Hematopoietic multipotent progenitor cell treated with erythropoietin and hydrocortisone succinate and interleukin-3 and kit ligand, for 4 days (in vitro differentiated cells): ENCODE results near the gene ZNF543.
A peak's percentile ranks its signal among the peaks of the same experiment; 100 is the strongest.
"Not testable (repeated sequence)": the region's sequence is repeated elsewhere in the genome, so short reads cannot be mapped to it uniquely, and the experiment has no call there.

Experiments used
- DNase-seq: peaks from one replicate; pipeline ENCODE4 v3.0.0-alpha.2; 2015

Gene ZNF543

DNA sequence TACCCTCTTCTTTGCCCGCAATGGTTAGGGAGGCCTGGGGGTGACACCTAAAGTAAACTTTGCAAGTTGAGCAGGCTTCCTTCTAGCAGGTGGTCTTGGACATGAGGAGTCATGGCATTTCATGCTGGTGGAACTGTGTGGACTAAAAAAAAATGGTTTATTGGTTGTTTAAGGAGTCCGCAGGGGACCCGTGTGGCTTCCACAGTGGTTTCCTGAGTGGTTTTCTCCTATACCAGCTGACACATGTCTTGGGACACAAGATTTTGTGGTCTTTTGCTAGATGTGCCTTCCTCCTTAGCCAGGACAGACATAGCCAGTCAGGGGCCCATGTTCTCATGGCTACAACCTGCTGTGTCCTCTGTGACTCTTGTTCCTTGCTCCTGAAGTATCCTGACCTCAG is 1.5 kb downstream of the ZNF543 start:
- DNase-seq: peak; percentile 55

DNA sequence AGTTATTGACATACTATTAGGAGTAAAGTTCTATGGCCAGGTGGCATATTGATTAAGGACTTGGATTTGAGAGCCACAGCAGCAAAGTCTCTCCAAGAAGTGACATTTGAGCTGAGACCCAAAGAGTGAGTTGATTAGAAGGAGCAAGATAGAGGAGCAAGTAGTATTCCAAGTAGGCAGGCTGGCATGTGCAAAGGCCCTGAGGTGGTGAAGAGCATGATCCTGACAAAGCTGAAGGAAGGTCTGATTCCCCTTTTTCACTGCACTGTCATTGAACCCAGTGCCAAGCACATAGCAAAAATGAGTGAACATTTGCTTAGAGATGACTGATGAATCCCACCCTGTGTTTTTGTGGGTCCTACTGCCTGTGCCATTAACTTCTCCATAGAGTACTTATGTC is 4.7 kb downstream of the ZNF543 start:
- DNase-seq: no peak

DNA sequence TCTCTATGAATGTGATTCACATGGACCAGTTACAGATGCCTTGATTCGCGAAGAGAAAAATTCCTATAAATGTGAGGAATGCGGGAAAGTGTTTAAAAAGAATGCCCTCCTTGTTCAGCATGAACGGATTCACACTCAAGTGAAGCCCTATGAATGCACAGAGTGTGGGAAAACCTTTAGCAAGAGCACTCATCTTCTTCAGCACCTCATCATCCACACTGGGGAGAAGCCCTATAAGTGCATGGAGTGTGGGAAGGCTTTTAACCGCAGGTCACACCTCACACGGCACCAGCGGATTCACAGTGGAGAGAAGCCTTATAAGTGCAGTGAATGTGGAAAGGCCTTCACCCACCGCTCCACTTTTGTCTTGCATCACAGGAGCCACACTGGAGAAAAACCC is 7.7 kb downstream of the ZNF543 start:
- no peak for DNase-seq

DNA sequence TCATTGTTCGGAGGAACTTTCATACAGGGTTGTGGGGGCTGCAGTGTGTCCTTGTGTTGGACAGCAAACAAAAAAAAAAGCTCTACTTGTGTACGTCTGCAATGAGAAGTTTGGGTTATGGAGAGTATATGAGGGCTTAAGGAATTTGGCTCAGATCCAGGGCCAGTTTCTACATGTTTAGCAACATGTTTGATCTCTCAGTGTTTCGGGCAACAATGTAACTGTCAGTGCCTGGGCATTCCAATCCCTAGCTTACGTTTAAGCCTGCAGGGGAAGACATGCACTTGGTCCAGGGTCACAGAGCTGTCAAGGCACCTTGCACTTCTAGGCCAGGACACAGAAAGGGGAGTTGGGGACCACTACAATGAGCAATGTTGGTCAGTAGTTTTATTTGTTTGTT is 13.9 kb downstream of the ZNF543 start:
- DNase-seq: peak; percentile 13

DNA sequence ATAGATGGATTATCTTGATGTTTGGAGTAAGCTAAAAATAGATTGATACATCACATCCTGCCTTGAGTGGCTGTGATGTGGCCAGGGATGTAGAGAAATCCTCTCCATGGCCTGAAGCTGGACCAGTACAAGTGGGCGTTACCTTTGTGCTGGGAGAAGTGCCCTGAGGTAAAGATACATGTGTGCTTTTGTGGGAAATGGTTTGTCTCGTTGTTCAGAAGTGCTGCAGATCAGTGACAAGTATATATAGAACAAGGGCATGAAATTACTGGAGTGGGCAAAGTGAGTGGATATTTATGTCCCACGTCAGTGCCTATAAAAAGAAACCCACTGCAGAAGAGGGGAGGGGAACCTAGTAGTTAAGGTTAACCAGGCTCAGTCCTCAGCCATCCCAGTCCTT is 18.6 kb downstream of the ZNF543 start:
- no peak for DNase-seq

DNA sequence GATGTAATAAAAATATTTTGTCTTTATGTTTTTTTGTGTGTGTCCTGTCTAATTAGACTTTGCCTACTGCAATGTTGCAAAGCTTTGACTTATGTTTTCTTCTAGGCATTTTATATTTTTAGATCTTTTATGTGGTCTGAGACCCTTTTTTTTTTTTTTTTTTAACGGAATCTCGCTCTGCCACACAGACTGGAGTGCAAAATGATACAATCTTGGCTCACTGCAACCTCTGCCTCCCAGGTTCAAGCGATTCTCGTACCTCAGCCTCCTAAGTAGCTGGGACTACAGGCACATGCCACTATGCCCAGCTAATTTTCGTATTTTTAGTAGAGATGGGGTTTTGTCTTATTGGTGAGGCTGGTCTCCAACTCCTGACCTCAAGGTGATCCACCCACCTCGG is 22.3 kb downstream of the ZNF543 start:
- DNase-seq: no peak

DNA sequence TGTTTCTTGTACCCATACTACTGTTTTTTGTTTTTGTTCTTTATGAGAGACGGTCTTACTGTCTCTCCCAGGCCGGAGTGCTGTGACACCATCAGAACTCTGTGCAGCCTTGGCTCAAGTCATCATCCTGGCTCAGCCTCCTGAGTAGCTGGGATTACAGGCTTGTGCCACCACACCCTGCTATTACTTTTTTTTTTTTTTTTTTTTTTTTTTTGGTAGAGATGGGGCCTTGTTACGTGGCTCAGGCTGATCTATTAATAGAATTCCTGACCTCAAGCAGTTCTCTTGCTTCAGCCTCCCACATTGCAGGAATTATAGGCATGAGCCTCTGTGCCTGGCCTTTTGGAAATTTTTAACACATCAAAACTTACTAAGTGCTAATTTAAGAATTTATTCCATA is 27.9 kb downstream of the ZNF543 start:
- DNase-seq: no peak

DNA sequence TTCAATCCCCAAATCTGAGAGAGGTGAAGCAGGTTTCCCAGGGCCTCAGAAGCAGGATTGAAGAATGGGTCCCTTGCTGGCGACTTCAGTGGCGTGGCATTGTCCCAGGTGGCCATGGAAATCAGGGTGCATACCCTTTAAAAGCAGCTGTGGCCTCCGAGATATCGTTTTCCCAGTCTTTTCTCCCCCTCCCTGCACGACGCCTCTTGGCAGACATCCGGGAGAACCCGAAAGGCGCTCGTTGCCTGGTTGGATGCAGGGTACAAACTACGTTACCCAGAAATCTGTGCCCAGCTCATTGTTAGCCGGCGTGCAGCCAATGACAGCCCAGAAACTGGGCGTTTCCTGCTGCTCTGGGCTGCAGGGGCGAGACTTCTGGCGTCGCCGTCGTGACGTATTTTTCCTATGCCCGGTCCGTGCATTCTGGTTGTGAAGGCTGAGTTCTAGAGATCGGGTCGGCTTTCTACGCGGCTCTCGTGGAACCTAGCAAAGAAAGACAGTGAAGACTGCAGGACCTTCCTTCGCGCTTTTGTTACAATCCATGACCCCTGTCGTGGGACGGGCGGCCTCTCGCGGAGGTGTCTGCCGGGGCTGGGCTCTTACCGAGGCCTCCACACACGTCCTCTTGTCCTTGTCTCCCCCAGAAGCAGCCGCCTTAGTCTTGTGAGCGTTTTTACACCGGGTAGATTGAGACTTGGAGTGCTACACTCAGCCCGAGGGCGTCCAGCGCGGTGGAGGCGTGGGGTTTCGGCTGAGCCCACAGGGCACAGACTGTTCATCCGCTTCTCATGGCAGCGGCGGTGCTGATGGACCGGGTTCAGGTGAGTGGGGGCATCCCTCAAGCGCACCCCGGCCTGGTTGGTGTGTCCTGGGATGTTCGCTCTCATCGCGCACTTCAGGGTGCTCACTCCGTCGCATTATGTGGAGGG is 30.9 kb downstream of the ZNF543 start, which contains the start of gene ZNF304:
Gene ZNF304 (plus strand): TSS at position 395 of the 929 bp plus-strand sequence. CDS start 394 bp downstream, at position 789.
- DNase-seq: peak; percentile 97

DNA sequence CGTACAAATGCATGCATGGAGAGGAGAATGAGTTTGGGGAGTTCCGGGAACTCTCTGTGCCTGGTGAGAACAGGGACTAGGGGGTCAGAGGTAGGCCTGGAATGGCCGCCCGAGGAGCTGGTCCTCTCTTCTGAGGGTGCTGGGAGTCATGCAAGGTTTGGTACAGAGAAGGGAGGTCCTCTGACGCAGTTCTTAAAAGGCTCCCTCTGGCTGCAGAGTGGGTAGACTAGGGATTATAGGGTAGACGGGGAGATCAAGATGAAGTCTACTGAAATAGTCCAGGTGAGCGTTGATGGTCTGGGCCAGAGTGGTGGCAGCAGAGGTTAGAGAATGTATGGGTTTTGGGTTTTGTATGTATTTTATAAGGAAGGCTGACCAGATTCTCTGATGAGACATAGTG is 31.6 kb downstream of the ZNF543 start:
- peak; percentile 39 for DNase-seq

DNA sequence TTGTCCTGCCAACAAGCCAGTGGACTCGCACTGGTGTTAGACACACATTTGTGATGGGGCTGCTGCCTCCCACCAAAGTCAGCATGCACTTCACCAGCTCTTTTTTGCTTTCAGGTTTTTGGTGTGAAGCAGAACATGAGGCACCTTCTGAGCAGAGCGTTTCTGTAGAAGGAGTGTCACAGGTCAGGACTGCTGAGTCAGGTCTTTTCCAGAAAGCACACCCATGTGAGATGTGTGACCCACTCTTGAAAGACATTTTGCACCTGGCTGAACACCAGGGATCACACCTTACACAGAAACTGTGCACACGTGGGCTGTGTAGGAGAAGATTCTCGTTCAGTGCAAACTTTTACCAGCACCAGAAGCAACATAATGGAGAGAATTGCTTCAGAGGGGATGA is 35.6 kb downstream of the ZNF543 start:
- DNase-seq: no peak

DNA sequence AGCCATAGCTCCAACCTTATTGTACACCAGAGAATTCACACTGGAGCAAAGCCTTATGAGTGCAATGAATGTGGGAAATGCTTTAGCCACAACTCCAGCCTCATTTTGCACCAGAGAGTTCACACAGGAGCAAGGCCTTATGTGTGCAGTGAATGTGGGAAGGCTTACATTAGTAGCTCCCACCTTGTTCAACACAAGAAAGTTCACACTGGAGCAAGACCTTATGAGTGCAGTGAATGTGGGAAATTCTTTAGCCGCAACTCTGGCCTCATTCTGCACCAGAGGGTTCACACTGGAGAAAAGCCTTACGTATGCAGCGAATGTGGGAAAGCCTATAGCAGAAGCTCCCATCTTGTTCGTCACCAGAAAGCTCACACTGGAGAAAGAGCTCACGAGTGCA is 37.1 kb downstream of the ZNF543 start:
- DNase-seq: no peak

DNA sequence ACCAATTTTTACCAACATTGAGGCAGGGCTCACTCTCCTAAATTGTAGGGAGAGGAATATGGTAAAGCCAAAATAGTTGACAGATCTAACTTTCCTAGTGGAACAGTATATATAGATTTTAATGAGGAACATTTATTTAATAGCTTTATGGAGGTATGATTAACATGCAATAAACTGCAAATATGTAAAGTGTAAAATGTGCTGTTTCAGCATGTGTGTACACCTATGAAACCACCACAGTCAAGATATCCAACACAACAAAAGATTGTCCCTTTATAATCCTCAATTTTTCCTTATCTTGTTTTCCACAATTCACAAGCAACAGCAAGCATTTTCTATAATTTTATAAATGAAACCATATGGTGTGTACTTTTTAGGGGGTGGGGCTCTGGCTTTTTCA is 39.0 kb downstream of the ZNF543 start:
- no peak for DNase-seq

DNA sequence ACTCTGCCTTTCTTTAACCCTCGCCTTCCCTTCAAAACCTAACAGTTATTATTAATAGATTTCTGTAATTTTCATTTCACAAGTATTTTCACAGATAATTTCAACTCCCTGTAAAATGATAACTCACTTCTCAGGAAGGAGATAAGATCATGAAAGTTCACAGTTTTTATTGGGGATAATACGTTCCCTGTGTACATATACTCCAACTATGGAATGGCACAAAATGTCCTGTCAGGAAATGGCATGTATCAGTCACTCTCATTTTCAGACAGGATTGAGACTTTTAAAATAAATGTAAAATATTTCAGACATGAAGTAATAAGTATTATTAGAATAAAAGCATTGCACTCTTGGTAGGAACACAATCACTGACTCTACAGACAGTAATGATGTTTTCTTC is 42.1 kb downstream of the ZNF543 start:
- no peak for DNase-seq

DNA sequence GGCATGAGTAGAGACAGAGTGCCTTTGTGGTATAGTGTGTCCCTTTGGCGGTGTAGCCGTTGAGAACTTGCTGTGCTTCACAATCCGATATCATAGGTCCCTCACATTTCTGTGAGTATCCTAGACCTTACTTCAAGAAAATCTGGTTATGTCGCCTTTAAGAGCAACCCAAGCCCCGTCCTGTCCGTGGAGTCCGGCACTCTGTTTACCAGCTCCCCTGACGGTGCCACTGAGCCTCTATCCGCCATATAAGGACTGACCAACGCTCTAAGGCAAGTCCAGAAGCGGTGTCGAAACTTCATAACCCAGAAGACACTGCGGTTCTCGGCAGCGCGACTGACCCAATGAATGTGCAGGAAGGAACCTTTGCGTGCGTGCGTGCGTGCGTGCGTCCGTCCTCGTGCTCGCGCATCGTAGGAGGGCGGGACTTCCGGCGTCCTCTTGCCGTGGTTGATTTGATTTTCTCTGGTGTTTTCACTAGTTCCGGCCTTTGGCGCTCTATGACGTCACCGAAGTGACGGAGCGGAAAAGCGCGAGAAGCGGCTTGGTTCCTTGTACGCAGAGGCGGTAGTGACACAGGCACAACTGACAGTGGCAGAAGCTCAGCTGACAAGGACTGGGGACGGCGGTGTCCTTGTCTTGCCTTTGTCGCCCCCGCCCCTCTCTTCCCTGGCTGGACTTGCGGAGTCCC is 42.9 kb downstream of the ZNF543 start, which contains the start of the genes TRAPPC2B and ZNF547:
Gene TRAPPC2B (plus strand): TSS at position 555 of the 691 bp plus-strand sequence. CDS start 1,283 bp downstream, outside the sequence.
Gene ZNF547 (plus strand): TSS at position 555 of the 691 bp plus-strand sequence. CDS start 5,005 bp downstream, outside the sequence.
- peak; percentile 100 for DNase-seq

DNA sequence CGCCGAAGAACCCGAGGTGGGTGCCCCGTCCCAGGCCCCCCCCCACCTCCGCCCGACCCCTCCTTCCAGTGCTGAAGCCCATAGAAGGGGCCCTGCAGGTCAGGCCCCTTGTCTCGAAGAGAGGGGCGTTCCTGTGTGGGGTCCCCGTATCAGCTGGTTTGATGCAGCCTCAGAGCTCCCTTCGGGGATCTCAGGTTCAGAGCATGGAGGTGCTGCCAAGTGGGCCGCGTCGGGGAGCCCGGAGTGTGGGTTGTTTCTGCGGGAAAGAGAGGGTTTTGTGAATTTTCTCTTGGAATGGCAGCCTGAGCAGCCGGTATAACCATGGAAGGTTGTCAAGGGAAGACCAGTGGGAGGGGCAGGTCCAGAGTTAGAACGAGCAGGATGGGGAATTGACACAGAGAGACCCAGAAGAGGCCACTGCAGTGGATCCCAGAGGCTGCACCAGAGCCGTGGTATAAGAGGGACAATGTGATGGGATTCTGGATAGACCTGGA is 43.5 kb downstream of the ZNF543 start:
- DNase-seq: no peak

DNA sequence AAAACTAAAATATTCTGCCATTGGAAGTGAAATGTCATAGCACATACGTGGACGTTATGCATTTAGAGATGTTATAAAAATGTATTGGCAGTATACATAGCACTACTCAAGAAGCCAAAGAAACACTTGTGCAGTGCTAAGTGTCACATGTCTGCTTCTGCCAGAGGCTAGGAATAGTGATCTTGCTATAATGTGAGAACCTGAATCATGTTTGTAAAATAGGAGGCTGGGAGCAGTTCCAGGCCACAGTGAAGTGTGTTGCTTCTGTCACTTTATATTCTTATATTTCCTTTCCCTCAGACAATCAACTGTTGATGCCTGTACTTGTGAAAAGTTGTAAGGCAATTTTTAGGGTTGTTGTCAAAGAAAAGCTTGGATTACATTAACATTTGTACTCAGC is 46.5 kb downstream of the ZNF543 start:
- no peak for DNase-seq

DNA sequence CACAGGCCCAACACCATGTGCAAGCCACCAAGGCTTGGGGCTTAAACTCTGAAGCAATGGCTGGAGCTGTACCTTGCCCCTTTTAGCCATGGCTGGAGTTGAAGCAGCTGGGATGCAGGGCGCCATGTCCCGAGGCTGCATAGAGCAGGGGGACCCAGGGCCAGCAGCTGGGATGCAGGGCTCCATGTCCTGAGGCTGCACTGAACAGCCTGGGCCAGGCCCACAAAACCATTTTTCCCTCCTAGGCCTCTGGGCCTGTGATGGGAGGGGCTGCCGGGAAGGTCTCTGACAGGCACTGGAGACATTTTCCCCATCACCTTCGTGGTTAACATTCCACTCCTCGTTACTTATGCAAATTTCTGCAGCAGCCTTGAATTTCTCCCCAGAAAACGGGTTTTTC is 53.9 kb downstream of the ZNF543 start:
- DNase-seq: no peak

DNA sequence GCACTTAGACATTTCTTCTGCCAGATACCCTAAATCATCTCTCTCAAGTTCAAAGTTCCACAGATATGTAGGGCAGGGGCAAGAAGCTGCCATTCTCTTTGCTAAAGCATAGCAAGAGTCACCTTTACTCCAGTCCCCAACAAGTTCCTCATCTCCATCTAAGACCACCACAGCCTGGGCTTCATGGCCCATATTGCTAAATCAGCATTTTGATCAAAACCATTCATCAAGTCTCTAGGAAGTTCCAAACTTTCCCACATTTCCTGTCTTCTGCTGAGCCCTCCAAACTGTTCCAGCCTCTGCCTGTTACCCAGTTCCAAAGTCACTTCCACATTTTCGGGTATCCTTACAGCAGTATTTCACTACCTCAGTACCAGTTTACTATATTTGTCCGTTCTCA is 54.4 kb downstream of the ZNF543 start:
- DNase-seq: not testable (repeated sequence)

DNA sequence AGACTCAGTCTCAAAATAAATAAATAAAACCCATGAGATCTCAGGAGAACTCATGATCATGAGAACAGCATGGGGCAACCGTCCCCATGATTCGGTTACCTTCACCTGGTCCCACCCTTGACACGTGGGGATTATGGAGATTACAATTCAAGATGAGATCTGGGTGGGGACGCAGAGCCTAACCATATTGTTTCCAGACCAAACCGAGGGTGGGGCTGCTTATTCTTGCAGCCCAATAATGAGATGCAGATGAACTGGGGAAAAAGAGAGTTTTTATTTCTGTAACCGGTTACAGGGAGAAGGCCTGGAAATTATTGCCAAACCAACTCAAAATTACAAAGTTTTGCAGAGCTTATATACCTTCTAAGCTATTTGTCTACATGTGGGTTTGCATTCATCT is 55.9 kb downstream of the ZNF543 start:
- DNase-seq: no peak

DNA sequence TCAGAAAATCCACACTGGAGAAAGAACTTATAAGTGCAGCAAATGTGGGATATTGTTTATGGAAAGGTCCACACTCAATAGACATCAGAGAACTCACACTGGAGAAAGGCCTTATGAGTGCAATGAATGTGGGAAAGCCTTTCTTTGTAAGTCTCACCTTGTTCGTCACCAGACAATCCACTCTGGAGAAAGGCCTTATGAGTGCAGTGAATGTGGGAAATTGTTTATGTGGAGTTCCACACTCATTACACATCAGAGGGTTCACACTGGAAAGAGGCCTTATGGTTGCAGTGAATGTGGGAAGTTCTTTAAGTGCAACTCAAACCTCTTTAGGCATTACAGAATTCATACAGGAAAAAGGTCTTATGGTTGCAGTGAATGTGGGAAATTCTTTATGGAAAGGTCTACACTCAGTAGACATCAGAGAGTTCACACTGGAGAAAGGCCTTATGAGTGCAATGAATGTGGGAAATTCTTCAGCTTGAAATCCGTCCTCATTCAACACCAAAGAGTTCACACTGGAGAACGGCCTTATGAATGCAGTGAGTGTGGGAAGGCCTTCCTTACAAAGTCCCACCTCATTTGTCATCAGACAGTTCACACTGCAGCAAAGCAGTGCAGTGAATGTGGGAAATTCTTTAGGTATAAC is 57.4 kb downstream of the ZNF543 start:
- no peak for DNase-seq
